Measurements from ENCODE around the gene PACS2.
A peak's percentile ranks its signal among the peaks of the same experiment; 100 is the strongest.
"Not testable (repeated sequence)": the region's sequence is repeated elsewhere in the genome, so short reads cannot be mapped to it uniquely, and the experiment has no call there.

PACS2 gene

GRCh38 chr14:105314287-105315200 is at the start of gene PACS2:
Gene PACS2 (plus strand): TSS chr14:105314748. CDS start chr14:105314919, 171 bp downstream.
- DNase-seq (ENCODE audit: low spot score): peak; percentile 100

- no peak for DNase-seq (ENCODE audit: low spot score)
Measured at GRCh38 chr14:105267820-105268548, 46.6 kb upstream of the PACS2 start.

GRCh38 chr14:105268736-105269354 is 45.7 kb upstream of the PACS2 start:
- no peak for DNase-seq (ENCODE audit: low spot score)

- DNase-seq (ENCODE audit: low spot score): no peak
Measured at GRCh38 chr14:105269405-105269804, 45.1 kb upstream of the PACS2 start.

- DNase-seq (ENCODE audit: low spot score): no peak
Measured at GRCh38 chr14:105271224-105271890, 43.2 kb upstream of the PACS2 start.

GRCh38 chr14:105272623-105273022 is 41.9 kb upstream of the PACS2 start:
- no peak for DNase-seq (ENCODE audit: low spot score)

- no peak for DNase-seq (ENCODE audit: low spot score)
Measured at GRCh38 chr14:105273062-105273461, 41.5 kb upstream of the PACS2 start.

- DNase-seq (ENCODE audit: low spot score): no peak
Measured at GRCh38 chr14:105274637-105275036, 39.9 kb upstream of the PACS2 start.

GRCh38 chr14:105275267-105275946 is 39.1 kb upstream of the PACS2 start:
- DNase-seq (ENCODE audit: low spot score): no peak

- DNase-seq (ENCODE audit: low spot score): not testable (repeated sequence)
Measured at GRCh38 chr14:105277448-105277847, 37.1 kb upstream of the PACS2 start.

- no peak for DNase-seq (ENCODE audit: low spot score)
Measured at GRCh38 chr14:105279642-105280361, 34.7 kb upstream of the PACS2 start.

- DNase-seq (ENCODE audit: low spot score): no peak
Measured at GRCh38 chr14:105280525-105280924, 34.0 kb upstream of the PACS2 start.

GRCh38 chr14:105281371-105282097 is 33.0 kb upstream of the PACS2 start:
- peak; percentile 65 for DNase-seq (ENCODE audit: low spot score)

- peak; percentile 17 for DNase-seq (ENCODE audit: low spot score)
Measured at GRCh38 chr14:105282098-105282725, 32.3 kb upstream of the PACS2 start.

GRCh38 chr14:105283028-105283427 is 31.5 kb upstream of the PACS2 start:
- peak; percentile 73 for DNase-seq (ENCODE audit: low spot score)

GRCh38 chr14:105283899-105284298 is 30.6 kb upstream of the PACS2 start:
- DNase-seq (ENCODE audit: low spot score): no peak

- no peak for DNase-seq (ENCODE audit: low spot score)
Measured at GRCh38 chr14:105285174-105285573, 29.4 kb upstream of the PACS2 start.

GRCh38 chr14:105286759-105287144 is 27.8 kb upstream of the PACS2 start:
- no peak for DNase-seq (ENCODE audit: low spot score)

- no peak for DNase-seq (ENCODE audit: low spot score)
Measured at GRCh38 chr14:105287249-105288102, 27.1 kb upstream of the PACS2 start.

All from iPS-NIHi11 (cell line).